Trophoblast cell (in vitro differentiated cells and primary cell): ENCODE measurements around the gene RGS3.

Experiments
- DNase-seq, 2 donors: peaks; one replicate each; pipeline ENCODE4 v3.0.0-alpha.2; 2016
- H2AFZ ChIP-seq: 2 replicates; pipeline ENCODE4 v1.6.1; 2013; ENCODE audit warnings: low read length, moderate library complexity, mild to moderate bottlenecking; ENCODE audit not compliant: insufficient read depth, poor library complexity
- H2AK5ac ChIP-seq: 2 replicates; pipeline ENCODE4 v1.6.1; 2013; ENCODE audit warnings: mild to moderate bottlenecking, low read length
- H2BK120ac ChIP-seq: 2 replicates; pipeline ENCODE4 v1.6.1; 2013; ENCODE audit warnings: low read length, mild to moderate bottlenecking, moderate library complexity; ENCODE audit not compliant: insufficient read depth, poor library complexity
- H2BK12ac ChIP-seq: 2 replicates; pipeline ENCODE4 v1.6.1; 2013; ENCODE audit warnings: mild to moderate bottlenecking, low read length, moderate library complexity
- H2BK5ac ChIP-seq: 2 replicates; pipeline ENCODE4 v1.6.1; 2013; ENCODE audit warnings: low read length, low read depth, moderate library complexity, mild to moderate bottlenecking; ENCODE audit not compliant: poor library complexity
- H3K14ac ChIP-seq: 2 replicates; pipeline ENCODE4 v1.6.1; 2013; ENCODE audit warnings: mild to moderate bottlenecking, low read length
- H3K18ac ChIP-seq: 2 replicates; pipeline ENCODE4 v1.6.1; 2013; ENCODE audit warnings: mild to moderate bottlenecking, low read length
- H3K23ac ChIP-seq: 2 replicates; pipeline ENCODE4 v1.6.1; 2013; ENCODE audit warnings: low read length
- H3K27ac ChIP-seq: 2 replicates; pipeline ENCODE4 v1.5.1; 2013; ENCODE audit warnings: low read depth, mild to moderate bottlenecking, inconsistent platforms, low read length, moderate library complexity
- H3K27me3 ChIP-seq: 2 replicates; pipeline ENCODE4 v1.6.1; 2013; ENCODE audit warnings: inconsistent platforms, mild to moderate bottlenecking, low read length, moderate library complexity; ENCODE audit not compliant: insufficient read depth
- H3K36me3 ChIP-seq, 2 experiments: 1 replicate in 1 of 2; 2 replicates in 1 of 2; pipeline ENCODE4 v1.6.1; 2013; ENCODE audit warnings: low read length in 2 of 2, mild to moderate bottlenecking in 2 of 2, moderate library complexity in 1 of 2; ENCODE audit not compliant: insufficient read depth in 2 of 2, control insufficient read depth in 1 of 2
- H3K4ac ChIP-seq: 2 replicates; pipeline ENCODE4 v1.6.1; 2013; ENCODE audit warnings: low read depth, mild to moderate bottlenecking, low read length, moderate library complexity
- H3K4me1 ChIP-seq, 2 experiments: 1 replicate in 1 of 2; 2 replicates in 1 of 2; pipeline ENCODE4 v1.6.1; 2013; ENCODE audit warnings: low read length in 2 of 2, mild to moderate bottlenecking in 2 of 2, moderate library complexity in 1 of 2; ENCODE audit not compliant: insufficient read depth in 2 of 2, control insufficient read depth in 1 of 2
- H3K4me2 ChIP-seq: 2 replicates; pipeline ENCODE4 v1.6.1; 2013; ENCODE audit warnings: inconsistent platforms, mild to moderate bottlenecking, low read length, moderate library complexity
- H3K4me3 ChIP-seq: 2 replicates; pipeline ENCODE4 v1.5.1; 2013; ENCODE audit warnings: mild to moderate bottlenecking, low read depth, low read length, inconsistent platforms
- H3K79me1 ChIP-seq: one replicate; pipeline ENCODE4 v1.6.1; 2013; ENCODE audit warnings: low read length
- H3K79me2 ChIP-seq: 2 replicates; pipeline ENCODE4 v1.6.1; 2013; ENCODE audit warnings: low read length, mild to moderate bottlenecking; ENCODE audit not compliant: control insufficient read depth, insufficient read depth, poor library complexity
- H3K9ac ChIP-seq: 2 replicates; pipeline ENCODE4 v1.6.1; 2013; ENCODE audit warnings: mild to moderate bottlenecking, low read length
- H3K9me3 ChIP-seq: 2 replicates; pipeline ENCODE4 v1.6.1; 2013; ENCODE audit warnings: low read depth, mild to moderate bottlenecking, control low read depth, inconsistent platforms, low read length; ENCODE audit not compliant: insufficient read depth
- H4K12ac ChIP-seq: 2 replicates; pipeline ENCODE4 v1.6.1; 2013; ENCODE audit warnings: low read depth, mild to moderate bottlenecking, low read length, moderate library complexity
- H4K8ac ChIP-seq: 2 replicates; pipeline ENCODE4 v1.6.1; 2013; ENCODE audit warnings: low read depth, mild to moderate bottlenecking, low read length, moderate library complexity
- H4K91ac ChIP-seq: one replicate; pipeline ENCODE4 v1.6.1; 2013; ENCODE audit warnings: low read depth, mild to moderate bottlenecking, low read length, moderate library complexity
- WGBS: extraction: QIAGEN DNeasy Blood & Tissue Kit; methylation state at CpG from one replicate; pipeline ENCODE4 v1.1.7; 2013; ENCODE audit warnings: missing lambda C conversion rate; ENCODE audit not compliant: insufficient read length, insufficient coverage; ENCODE audit errors: extremely low coverage; 5-methylcytosine and 5-hydroxymethylcytosine counted together

RGS3 gene

DNA sequence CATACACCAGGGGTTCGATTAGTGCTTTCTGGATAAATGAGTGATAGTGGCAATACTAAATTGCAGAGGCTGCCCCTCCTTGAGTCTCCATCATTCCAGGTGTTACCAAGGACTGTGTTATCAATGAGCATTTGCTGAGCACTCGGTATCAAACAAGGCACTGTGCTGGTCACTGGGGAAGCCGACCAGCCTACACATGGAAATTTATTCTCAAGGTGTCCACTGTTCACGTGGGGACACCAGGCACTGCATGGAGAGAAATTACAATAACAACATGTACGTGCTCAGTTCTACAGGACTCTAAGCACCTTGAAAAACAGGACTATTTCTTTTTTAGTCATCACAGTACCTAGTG is 22.2 kb downstream of the RGS3 start:
- no peak overlapping the region for H3K4ac ChIP-seq
- H4K91ac ChIP-seq: no peak overlapping the region
- no peak overlapping the region for H2AFZ ChIP-seq
- peaks cover 1% of the 10 kb centered on the region for H3K79me2 ChIP-seq
- no peak overlapping the region for H3K18ac ChIP-seq
- no peaks in the 10 kb centered on the region for H3K36me3 ChIP-seq
- H2AK5ac ChIP-seq: no peak overlapping the region
- H3K9me3 ChIP-seq: no peaks in the 10 kb centered on the region
- no peak overlapping the region for H2BK5ac ChIP-seq
- H3K79me1 ChIP-seq: peaks cover 2% of the 10 kb centered on the region
- no peak overlapping the region for H3K4me3 ChIP-seq
- H3K4me1 ChIP-seq: peaks cover 8 to 14% of the 10 kb centered on the region in 2 experiments
- H4K12ac ChIP-seq: no peak overlapping the region
- H2BK120ac ChIP-seq: no peak overlapping the region
- H3K27ac ChIP-seq: no peak overlapping the region
- H2BK12ac ChIP-seq: no peak overlapping the region
- no peak overlapping the region for H3K9ac ChIP-seq
- H3K14ac ChIP-seq: no peak overlapping the region
- H4K8ac ChIP-seq: no peak overlapping the region
- no CpG with 5 or more reads among the region's 5 CpGs for WGBS
- no peaks in the 10 kb centered on the region for H3K27me3 ChIP-seq
- H3K23ac ChIP-seq: no peak overlapping the region
- H3K4me2 ChIP-seq: no peak overlapping the region
- no peak for DNase-seq

DNA sequence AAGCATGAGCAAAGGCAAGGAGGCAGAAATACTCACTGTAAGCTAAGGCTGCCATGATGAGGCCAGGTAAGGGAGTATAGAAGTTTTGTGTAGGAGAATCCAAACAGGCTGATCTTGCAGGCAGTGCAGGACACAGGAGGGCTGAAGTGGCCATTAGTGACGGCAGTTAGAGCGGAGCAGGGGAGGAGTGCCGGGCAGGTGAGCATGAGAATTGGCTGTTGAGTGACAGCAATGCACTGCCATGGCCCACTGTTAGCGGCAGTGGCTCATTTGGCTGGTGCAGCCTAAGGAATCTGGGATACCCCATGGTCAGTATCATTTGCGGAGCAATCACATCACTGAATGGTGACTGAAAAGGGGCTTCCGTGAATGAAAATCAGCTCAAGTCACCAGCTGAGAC is 22.8 kb downstream of the RGS3 start:
- DNase-seq: no peak
- Histone ChIP-seq H3K4ac (no peak overlapping the region), H2AK5ac (peak overlapping the region; percentile 84), H3K36me3 (no peaks in the 10 kb centered on the region), H3K4me3 (no peak overlapping the region), H4K12ac (no peak overlapping the region), H3K27me3 (no peaks in the 10 kb centered on the region), H3K23ac (no peak overlapping the region), H3K79me2 (peaks cover 1% of the 10 kb centered on the region), H3K14ac (peak overlapping the region; percentile 21), H3K9ac (no peak overlapping the region), H3K4me1 (peaks cover 8 to 14% of the 10 kb centered on the region in 2 experiments), H2BK5ac (no peak overlapping the region), H3K9me3 (no peaks in the 10 kb centered on the region), H3K18ac (no peak overlapping the region), H4K8ac (no peak overlapping the region), H3K79me1 (peaks cover 2% of the 10 kb centered on the region), H3K4me2 (no peak overlapping the region), H4K91ac (peak overlapping the region; percentile 21), H2BK12ac (peak overlapping the region; percentile 0), H2AFZ (no peak overlapping the region), H2BK120ac (no peak overlapping the region), H3K27ac (no peak overlapping the region)
- WGBS: no CpG with 5 or more reads among the region's 6 CpGs

DNA sequence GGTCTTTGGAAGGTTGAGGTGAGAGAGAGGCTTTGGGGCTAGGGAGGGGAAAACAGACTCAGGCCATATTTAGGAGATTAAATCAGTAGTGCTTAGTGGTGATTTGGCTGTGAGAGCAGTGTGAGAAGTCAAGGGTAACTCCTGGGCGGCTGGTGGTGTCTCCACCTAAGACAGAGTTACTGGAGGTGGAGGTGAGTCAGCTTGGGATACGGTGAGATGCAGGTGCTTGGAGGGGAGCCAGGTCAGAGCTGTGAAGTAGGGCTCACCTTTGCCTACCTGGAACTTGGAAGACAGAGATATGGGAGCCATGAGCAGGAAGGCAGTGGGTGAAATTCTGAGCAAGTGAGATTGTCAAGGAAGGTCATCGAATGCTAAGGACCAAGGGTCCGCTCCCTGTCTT is 24.5 kb downstream of the RGS3 start:
- H3K27me3 ChIP-seq: no peaks in the 10 kb centered on the region
- no CpG with 5 or more reads among the region's 4 CpGs for WGBS
- no peak for DNase-seq
- no peak overlapping the region for H2AFZ ChIP-seq
- H3K4me1 ChIP-seq: peaks cover 8 to 16% of the 10 kb centered on the region in 2 experiments
- no peaks in the 10 kb centered on the region for H3K36me3 ChIP-seq
- H3K79me2 ChIP-seq: peaks cover 1% of the 10 kb centered on the region
- no peak overlapping the region for H4K8ac ChIP-seq
- H3K23ac ChIP-seq: no peak overlapping the region
- H3K9ac ChIP-seq: no peak overlapping the region
- H3K4me3 ChIP-seq: no peak overlapping the region
- no peaks in the 10 kb centered on the region for H3K9me3 ChIP-seq
- no peak overlapping the region for H3K14ac ChIP-seq
- H3K79me1 ChIP-seq: peaks cover 2% of the 10 kb centered on the region
- peak overlapping the region; percentile 17 for H4K91ac ChIP-seq
- H4K12ac ChIP-seq: no peak overlapping the region
- H2BK12ac ChIP-seq: no peak overlapping the region
- H3K27ac ChIP-seq: no peak overlapping the region
- H2BK120ac ChIP-seq: no peak overlapping the region
- no peak overlapping the region for H2AK5ac ChIP-seq
- no peak overlapping the region for H3K4me2 ChIP-seq
- H3K4ac ChIP-seq: no peak overlapping the region
- no peak overlapping the region for H2BK5ac ChIP-seq
- H3K18ac ChIP-seq: no peak overlapping the region

DNA sequence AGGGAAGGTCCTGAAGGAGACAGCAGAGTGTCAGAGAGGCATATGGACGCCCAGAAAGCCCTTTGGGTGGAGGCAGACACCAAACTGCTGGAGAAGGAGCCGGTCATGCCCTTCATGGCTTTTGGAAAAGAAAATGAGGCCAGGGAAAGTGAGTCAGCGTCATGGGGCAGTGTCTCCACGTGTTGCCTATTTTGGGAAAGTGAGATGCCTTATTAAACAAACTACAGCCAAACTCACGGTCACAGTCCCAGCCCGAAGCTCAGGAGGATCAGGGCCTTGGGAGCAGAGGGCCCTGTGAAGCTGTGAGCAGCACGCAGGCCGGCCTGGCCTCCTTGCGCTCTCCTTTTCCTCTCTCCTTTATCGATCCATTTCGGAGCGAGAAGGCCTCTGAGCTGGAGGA is 25.0 kb downstream of the RGS3 start:
- H3K4me3 ChIP-seq: no peak overlapping the region
- H2BK12ac ChIP-seq: peak overlapping the region; percentile 15
- H3K23ac ChIP-seq: no peak overlapping the region
- H2BK120ac ChIP-seq: no peak overlapping the region
- no peak overlapping the region for H3K27ac ChIP-seq
- H3K14ac ChIP-seq: no peak overlapping the region
- H2AFZ ChIP-seq: no peak overlapping the region
- H4K91ac ChIP-seq: peak overlapping the region; percentile 17
- H2AK5ac ChIP-seq: peak overlapping the region; percentile 24
- no peak overlapping the region for H3K4ac ChIP-seq
- DNase-seq: no peak
- H3K79me2 ChIP-seq: no peaks in the 10 kb centered on the region
- WGBS: no CpG with 5 or more reads among the region's 12 CpGs
- no peak overlapping the region for H3K4me2 ChIP-seq
- H3K4me1 ChIP-seq: peaks cover 8 to 16% of the 10 kb centered on the region in 2 experiments
- H3K27me3 ChIP-seq: no peaks in the 10 kb centered on the region
- H4K8ac ChIP-seq: no peak overlapping the region
- no peaks in the 10 kb centered on the region for H3K9me3 ChIP-seq
- H2BK5ac ChIP-seq: no peak overlapping the region
- peaks cover 2% of the 10 kb centered on the region for H3K79me1 ChIP-seq
- no peak overlapping the region for H3K18ac ChIP-seq
- no peak overlapping the region for H4K12ac ChIP-seq
- H3K9ac ChIP-seq: no peak overlapping the region
- no peaks in the 10 kb centered on the region for H3K36me3 ChIP-seq
